CD4-positive, alpha-beta memory T cell (primary cell): ENCODE results near the gene SERP2. TPM values are rescaled to one million over a fixed set of nuclear protein-coding genes. Genes with fewer than 3 reads are reported as not detected.

Experiments
- CTCF ChIA-PET: fragments of 350-600 bp; sonication (Branson Sonifier 250); formaldehyde crosslinking; loops from one replicate; lab custom pipeline; 2021; ENCODE audit warnings: inconsistent platforms; ENCODE audit not compliant: partially characterized antibody; lab: Charles Lee
- POLR2A ChIA-PET: fragments of 350-600 bp; sonication (Branson Sonifier 250); formaldehyde crosslinking; loops from one replicate; lab custom pipeline; 2021; ENCODE audit not compliant: partially characterized antibody; lab: Charles Lee
- DNase-seq, 5 donors: peaks; one replicate each; pipeline versions ENCODE4 v3.0.0 to v3.0.0-alpha.2; 2020 to 2022; ENCODE audit warnings: mixed read lengths in 1 of 5
- H3K27ac ChIP-seq: one replicate; pipeline ENCODE4 v1.7.0; 2013; ENCODE audit warnings: low read depth, low read length
- H3K27me3 ChIP-seq: 2 replicates; pipeline ENCODE4 v1.7.0; 2013; ENCODE audit warnings: mild to moderate bottlenecking, low read length, moderate library complexity; ENCODE audit not compliant: insufficient read depth
- H3K36me3 ChIP-seq: 2 replicates; pipeline ENCODE4 v1.7.0; 2013; ENCODE audit warnings: mild to moderate bottlenecking, low read length, moderate library complexity; ENCODE audit not compliant: insufficient read depth
- H3K4me1 ChIP-seq: 2 replicates; pipeline ENCODE4 v1.7.0; 2013; ENCODE audit warnings: mild to moderate bottlenecking, low read length, moderate library complexity; ENCODE audit not compliant: insufficient read depth
- H3K4me3 ChIP-seq, 2 donors: one replicate each; pipeline ENCODE4 v1.7.0; 2013; ENCODE audit warnings: low read length in 2 of 2, mild to moderate bottlenecking in 1 of 2
- H3K9me3 ChIP-seq, 2 donors: one replicate each; pipeline ENCODE4 v1.7.0; 2013; ENCODE audit warnings: low read length in 2 of 2, control low read depth in 1 of 2; ENCODE audit not compliant: control insufficient read depth in 1 of 2
- H3K27ac Mint-ChIP-seq, 7 donors: one replicate each; pipeline ENCODE4 v1.8.0; 2020 to 2021; ENCODE audit warnings: mixed read lengths in 7 of 7, mild to moderate bottlenecking in 6 of 7, inconsistent platforms in 3 of 7, moderate library complexity in 3 of 7
- H3K27me3 Mint-ChIP-seq, 2 donors: one replicate each; pipeline ENCODE4 v1.8.0; 2020 to 2021; ENCODE audit warnings: mixed read lengths in 2 of 2
- H3K36me3 Mint-ChIP-seq, 2 donors: one replicate each; pipeline ENCODE4 v1.8.0; 2020 to 2021; ENCODE audit warnings: mixed read lengths in 2 of 2, inconsistent platforms in 1 of 2, mild to moderate bottlenecking in 1 of 2
- H3K4me1 Mint-ChIP-seq, 4 donors: one replicate each; pipeline ENCODE4 v1.8.0; 2020 to 2021; ENCODE audit warnings: mixed read lengths in 4 of 4, mild to moderate bottlenecking in 1 of 4
- H3K4me3 Mint-ChIP-seq, 8 donors: one replicate each; pipeline ENCODE4 v1.8.0; 2020 to 2021; ENCODE audit warnings: mixed read lengths in 8 of 8, mild to moderate bottlenecking in 7 of 8, moderate library complexity in 6 of 8, inconsistent platforms in 3 of 8
- H3K9me3 Mint-ChIP-seq, 8 donors: one replicate each; pipeline ENCODE4 v1.8.0; 2020 to 2021; ENCODE audit warnings: mixed read lengths in 8 of 8, mild to moderate bottlenecking in 5 of 8, inconsistent platforms in 3 of 8, moderate library complexity in 1 of 8
- intact Hi-C: fragments of 100-400 bp; cut with micrococcal nuclease; formaldehyde crosslinking; loops from one replicate; pipeline ENCODE4 v1.15.1; 2023
- polyA plus RNA-seq, 2 donors: library from polyadenylated mRNA; unstranded; fragments of 300-500 nt; fragmentation: Illumina TruSeq; gene quantifications; one replicate each; pipeline ENCODE4 v1.2.3, GENCODE V29; 2021
- total RNA-seq, 2 experiments: library from RNA; stranded (reverse); gene quantifications; one replicate each; pipeline ENCODE4 v1.2.3, GENCODE V29; 2021

The SERP2 gene
- total and polyA plus RNA-seq, 4 experiments from 2014 or later = not detected

DNA sequence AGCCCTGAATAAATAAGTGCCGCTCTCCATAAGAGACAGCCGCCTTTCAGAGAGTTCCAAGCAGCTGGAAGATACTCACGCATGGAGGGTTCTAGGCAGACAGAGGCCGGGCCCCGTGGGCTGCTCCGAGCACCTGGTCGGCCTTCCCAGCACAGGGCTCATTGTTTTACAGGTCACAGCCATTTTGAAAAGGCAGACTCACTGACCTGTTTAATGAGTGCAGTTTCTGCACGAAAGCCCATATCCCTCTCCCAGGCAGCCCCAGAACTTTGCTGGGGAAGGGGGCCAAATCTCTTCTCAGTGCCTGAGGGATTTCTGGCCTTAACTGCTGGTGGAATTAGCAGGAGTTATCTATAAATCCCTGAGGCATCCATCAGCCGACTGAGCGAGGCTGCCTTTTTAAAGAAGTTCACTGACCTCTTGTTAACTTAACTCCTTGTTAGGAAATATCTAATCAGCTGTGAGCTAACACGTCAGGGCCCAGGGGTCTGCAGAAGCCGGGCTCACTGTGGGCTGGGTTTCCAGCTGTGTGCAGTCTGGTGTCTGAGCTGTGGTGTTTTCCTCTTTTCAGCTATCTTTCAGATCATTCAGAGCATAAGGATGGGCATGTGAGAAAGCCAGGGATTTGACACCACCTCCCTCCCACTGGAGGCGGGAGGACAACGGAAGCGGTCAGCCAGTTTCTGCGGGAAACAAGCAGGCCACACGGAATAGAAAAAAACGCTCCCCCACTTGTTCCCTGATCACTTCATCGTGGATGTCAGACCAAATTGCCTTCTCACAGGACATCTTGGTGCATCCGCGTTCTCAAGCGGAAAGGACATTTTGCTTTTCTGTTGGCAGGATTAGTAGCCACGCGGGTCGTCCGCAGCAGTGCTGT is 23.3 kb downstream of the SERP2 start:
- no peak for DNase-seq
- H3K4me1 Mint-ChIP-seq = no peaks in the 10 kb centered on the region
- Histone ChIP-seq H3K9me3 (no peaks in the 10 kb centered on the region), H3K36me3 (no peaks in the 10 kb centered on the region), H3K27me3 (no peaks in the 10 kb centered on the region), H3K4me3 (no peak overlapping the region), H3K4me1 (no peaks in the 10 kb centered on the region), H3K27ac (no peak overlapping the region)
- intact Hi-C loops = no loop called here
- no peak overlapping the region for H3K27ac Mint-ChIP-seq
- H3K27me3 Mint-ChIP-seq = peaks cover 0 to 5% of the 10 kb centered on the region in 2 donors
- H3K36me3 Mint-ChIP-seq = no peaks in the 10 kb centered on the region
- H3K9me3 Mint-ChIP-seq = no peaks in the 10 kb centered on the region
- no peak overlapping the region for H3K4me3 Mint-ChIP-seq
- CTCF ChIA-PET = interaction anchor here (1.1 kb wide), 1 partner anchor 39 kb away, joined by 4 read pairs; no protein-coding TSS in a partner anchor
- POLR2A ChIA-PET = no interaction called here

GRCh38 chr13:44397766-44398223 is 24.2 kb downstream of the SERP2 start:
- intact Hi-C loops = no loop called here
- DNase-seq = no peak
- Mint-ChIP-seq H3K4me3 (no peak overlapping the region), H3K27ac (no peak overlapping the region), H3K9me3 (no peaks in the 10 kb centered on the region), H3K36me3 (no peaks in the 10 kb centered on the region), H3K4me1 (no peaks in the 10 kb centered on the region), H3K27me3 (peaks cover 0 to 2% of the 10 kb centered on the region in 2 donors)
- no peaks in the 10 kb centered on the region for H3K36me3 ChIP-seq
- no peak overlapping the region for H3K4me3 ChIP-seq
- no peaks in the 10 kb centered on the region for H3K27me3 ChIP-seq
- H3K9me3 ChIP-seq = no peaks in the 10 kb centered on the region
- ChIA-PET POLR2A (no interaction called here), CTCF (no interaction called here)
- no peak overlapping the region for H3K27ac ChIP-seq
- no peaks in the 10 kb centered on the region for H3K4me1 ChIP-seq

DNA sequence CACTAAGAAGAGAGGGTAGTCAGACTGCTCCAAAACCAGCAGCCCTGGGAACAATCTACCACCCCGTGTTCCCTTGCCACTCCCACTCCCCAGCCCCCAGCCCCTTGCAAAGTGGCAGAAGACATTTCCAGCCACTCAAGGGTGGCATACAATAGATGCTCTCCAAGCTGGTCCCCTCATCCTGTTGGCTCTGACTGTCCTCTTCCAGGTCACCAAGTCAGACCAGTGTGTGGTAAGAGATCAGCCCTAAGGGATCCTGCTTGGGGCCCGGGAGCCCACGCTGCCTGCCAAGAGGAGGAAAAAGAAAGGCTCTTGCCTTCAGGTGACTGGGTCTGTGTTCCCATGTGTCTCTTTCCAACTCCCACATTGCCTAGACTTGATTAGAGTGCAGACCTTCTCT is 25.0 kb downstream of the SERP2 start:
- intact Hi-C loops = no loop called here

DNA sequence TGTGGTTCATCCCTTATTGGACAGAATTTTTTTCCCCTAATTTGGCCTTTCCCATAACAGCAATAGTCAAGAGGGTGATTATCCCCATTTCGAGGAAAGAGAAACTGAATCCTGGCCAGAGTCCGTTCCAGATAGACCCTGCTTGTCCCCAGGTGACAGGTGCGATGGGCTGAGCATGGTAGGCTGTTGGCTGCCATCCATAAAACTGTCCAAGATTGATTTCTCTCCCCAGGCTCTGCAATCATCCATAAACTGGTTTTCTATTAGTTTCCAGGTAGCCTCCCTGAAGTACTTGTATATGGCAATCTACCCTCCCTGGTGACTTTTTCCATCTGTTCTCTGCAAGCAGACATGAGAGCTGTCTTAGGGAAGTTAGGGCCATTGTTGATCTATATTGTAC is 25.4 kb downstream of the SERP2 start:
- Mint-ChIP-seq H3K36me3 (no peaks in the 10 kb centered on the region), H3K27ac (no peak overlapping the region), H3K9me3 (no peaks in the 10 kb centered on the region), H3K4me1 (no peaks in the 10 kb centered on the region), H3K27me3 (peaks cover 0 to 2% of the 10 kb centered on the region in 2 donors), H3K4me3 (no peak overlapping the region)
- H3K4me1 ChIP-seq = no peaks in the 10 kb centered on the region
- DNase-seq = no peak
- ChIA-PET CTCF (no interaction called here), POLR2A (no interaction called here)
- H3K4me3 ChIP-seq = no peak overlapping the region
- H3K36me3 ChIP-seq = no peaks in the 10 kb centered on the region
- no peaks in the 10 kb centered on the region for H3K27me3 ChIP-seq
- H3K9me3 ChIP-seq = no peaks in the 10 kb centered on the region
- intact Hi-C loops = no loop called here
- no peak overlapping the region for H3K27ac ChIP-seq

More for the DNA sequence above, 25.0 kb downstream of the SERP2 start:
- Histone ChIP-seq H3K9me3 (no peaks in the 10 kb centered on the region), H3K4me3 (no peak overlapping the region), H3K4me1 (no peaks in the 10 kb centered on the region), H3K27me3 (no peaks in the 10 kb centered on the region), H3K27ac (no peak overlapping the region), H3K36me3 (no peaks in the 10 kb centered on the region)
- Mint-ChIP-seq H3K27me3 (no peaks in the 10 kb centered on the region), H3K9me3 (no peaks in the 10 kb centered on the region), H3K4me1 (no peaks in the 10 kb centered on the region), H3K36me3 (no peaks in the 10 kb centered on the region), H3K4me3 (no peak overlapping the region), H3K27ac (no peak overlapping the region)
- ChIA-PET POLR2A (no interaction called here), CTCF (no interaction called here)
- no peak for DNase-seq

DNA sequence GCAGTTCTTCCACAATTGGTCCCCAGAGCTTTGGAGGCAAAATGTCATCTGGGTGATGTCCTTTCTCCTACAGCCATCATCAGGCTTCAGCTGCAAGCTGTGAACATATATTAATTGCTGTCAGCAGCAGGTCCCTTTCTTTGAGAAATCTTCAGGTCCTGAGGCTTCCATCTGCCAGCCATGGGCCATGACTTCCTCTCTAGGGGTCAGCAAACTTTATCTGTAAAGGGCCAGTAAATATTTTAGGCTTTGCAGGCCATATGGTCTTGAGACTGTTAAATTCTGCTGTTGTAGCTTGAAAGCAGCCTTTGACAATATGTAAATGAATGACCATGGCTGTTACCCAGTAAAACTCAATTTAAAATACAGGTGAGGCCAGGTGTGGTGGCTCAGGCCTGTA is 27.1 kb downstream of the SERP2 start:
- H3K27me3 Mint-ChIP-seq = peaks cover 0 to 4% of the 10 kb centered on the region in 2 donors
- H3K4me1 Mint-ChIP-seq = no peaks in the 10 kb centered on the region
- H3K9me3 Mint-ChIP-seq = no peaks in the 10 kb centered on the region
- intact Hi-C loops = no loop called here
- no peaks in the 10 kb centered on the region for H3K36me3 Mint-ChIP-seq
- ChIA-PET POLR2A (no interaction called here), CTCF (no interaction called here)
- DNase-seq = no peak
- Histone ChIP-seq H3K27me3 (no peaks in the 10 kb centered on the region), H3K4me3 (no peak overlapping the region), H3K9me3 (no peaks in the 10 kb centered on the region), H3K36me3 (no peaks in the 10 kb centered on the region), H3K4me1 (no peaks in the 10 kb centered on the region), H3K27ac (no peak overlapping the region)
- no peak overlapping the region for H3K27ac Mint-ChIP-seq
- no peak overlapping the region for H3K4me3 Mint-ChIP-seq

DNA sequence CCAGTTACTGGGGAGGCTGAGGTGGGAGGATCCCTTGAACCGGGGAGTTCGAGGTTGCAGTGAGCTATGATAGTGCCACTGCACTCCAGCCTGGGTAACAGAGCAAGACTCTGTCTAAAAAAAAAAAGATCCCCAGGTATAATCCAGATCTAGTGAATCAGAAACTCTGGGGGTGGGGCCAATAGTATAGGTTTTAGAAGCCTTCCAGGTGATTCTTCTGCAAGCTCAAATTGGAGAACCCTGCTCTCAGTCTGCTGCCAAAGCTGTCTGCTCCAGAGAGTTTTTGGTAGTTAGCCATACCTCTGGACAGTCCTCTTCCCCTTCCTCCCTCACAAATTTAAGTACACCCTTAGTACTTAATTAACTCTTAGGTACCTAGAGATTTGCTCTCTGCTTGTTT is 28.0 kb downstream of the SERP2 start:
- ChIA-PET POLR2A (no interaction called here), CTCF (no interaction called here)
- no peak overlapping the region for H3K4me3 Mint-ChIP-seq
- no peak for DNase-seq
- H3K9me3 ChIP-seq = no peaks in the 10 kb centered on the region
- H3K27ac ChIP-seq = no peak overlapping the region
- H3K27me3 Mint-ChIP-seq = peaks cover 4 to 6% of the 10 kb centered on the region in 2 donors
- no peaks in the 10 kb centered on the region for H3K36me3 ChIP-seq
- no peaks in the 10 kb centered on the region for H3K27me3 ChIP-seq
- intact Hi-C loops = no loop called here
- H3K36me3 Mint-ChIP-seq = no peaks in the 10 kb centered on the region
- H3K4me1 ChIP-seq = no peaks in the 10 kb centered on the region
- no peak overlapping the region for H3K27ac Mint-ChIP-seq
- H3K4me1 Mint-ChIP-seq = no peaks in the 10 kb centered on the region
- no peaks in the 10 kb centered on the region for H3K9me3 Mint-ChIP-seq
- no peak overlapping the region for H3K4me3 ChIP-seq

- no peak overlapping the region for H3K27ac Mint-ChIP-seq
- peaks cover 6% of the 10 kb centered on the region in 2 donors for H3K27me3 Mint-ChIP-seq
- ChIA-PET POLR2A (no interaction called here), CTCF (no interaction called here)
- H3K4me1 Mint-ChIP-seq = no peaks in the 10 kb centered on the region
- intact Hi-C loops = no loop called here
- no peak overlapping the region for H3K27ac ChIP-seq
- H3K4me3 Mint-ChIP-seq = no peak overlapping the region
- H3K36me3 ChIP-seq = no peaks in the 10 kb centered on the region
- H3K9me3 Mint-ChIP-seq = no peaks in the 10 kb centered on the region
- no peaks in the 10 kb centered on the region for H3K4me1 ChIP-seq
- H3K36me3 Mint-ChIP-seq = no peaks in the 10 kb centered on the region
- no peaks in the 10 kb centered on the region for H3K27me3 ChIP-seq
- H3K9me3 ChIP-seq = no peaks in the 10 kb centered on the region
- H3K4me3 ChIP-seq = no peak overlapping the region
- DNase-seq = no peak
Observed at GRCh38 chr13:44402899-44403445, 29.3 kb downstream of the SERP2 start.
